NAMALWA (cell line): ENCODE results near the gene MYO10.
"Not testable (repeated sequence)": the region's sequence is repeated elsewhere in the genome, so short reads cannot be mapped to it uniquely, and the experiment has no call there.

Experiments used
- DNase-seq: peaks from one replicate; pipeline ENCODE4 v3.0.0-alpha.2; 2015; ENCODE audit warnings: low spot score

Gene MYO10

DNA sequence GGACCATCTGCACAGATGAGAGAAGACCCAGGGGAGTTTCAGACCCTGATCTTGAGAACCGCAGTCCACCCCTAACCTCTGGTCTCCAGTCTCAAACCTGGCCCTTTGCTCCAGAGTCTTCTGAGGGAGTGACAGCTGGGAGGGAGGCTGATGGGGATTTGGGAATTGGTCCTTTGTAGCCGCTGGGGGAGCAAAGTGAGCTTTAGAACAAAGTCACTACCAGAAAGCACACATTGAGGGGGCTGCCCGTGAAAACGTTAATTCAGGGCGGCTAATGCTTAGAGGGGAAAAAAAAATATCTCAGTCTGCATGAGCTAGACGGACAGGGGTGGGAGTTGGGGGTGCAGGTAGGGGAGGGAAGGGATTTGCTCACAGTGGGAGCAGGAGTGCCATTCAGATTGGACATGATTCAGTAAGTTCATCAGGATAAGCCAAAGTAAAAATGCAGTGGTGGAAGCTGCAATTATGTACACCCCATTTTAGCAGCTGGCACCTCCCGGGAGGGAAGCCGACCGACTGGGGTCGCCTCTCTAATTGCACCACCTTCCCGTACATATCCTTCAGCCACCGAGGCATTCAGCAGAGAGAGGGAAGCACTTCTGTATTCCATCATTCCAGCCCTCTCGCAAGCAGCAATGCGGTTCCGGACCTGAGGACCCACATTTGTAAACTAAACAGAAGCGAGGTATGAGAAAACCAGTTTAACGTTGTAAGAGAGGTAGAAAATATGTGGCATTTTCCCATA is 195.8 kb downstream of the MYO10 start:
- no peak for DNase-seq

DNA sequence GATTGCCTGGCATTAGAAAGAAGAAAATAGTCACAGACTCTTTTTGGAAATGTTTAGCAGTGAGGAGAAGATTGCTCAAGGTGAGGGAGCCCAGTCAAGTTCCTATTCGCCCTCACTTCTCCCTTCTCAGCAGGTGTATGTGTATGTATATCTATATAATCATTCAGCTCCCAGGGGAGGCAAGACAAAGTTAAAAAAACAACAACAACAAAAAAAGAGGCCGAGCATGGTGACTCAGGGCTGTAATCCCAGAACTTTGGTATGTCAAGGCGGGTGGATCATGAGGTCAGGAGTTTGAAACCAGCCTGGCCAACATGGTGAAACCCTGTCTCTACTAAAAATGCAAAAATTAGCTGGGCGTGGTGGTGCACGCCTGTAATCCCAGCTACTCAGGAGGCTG is 197.7 kb downstream of the MYO10 start:
- DNase-seq: not testable (repeated sequence)

DNA sequence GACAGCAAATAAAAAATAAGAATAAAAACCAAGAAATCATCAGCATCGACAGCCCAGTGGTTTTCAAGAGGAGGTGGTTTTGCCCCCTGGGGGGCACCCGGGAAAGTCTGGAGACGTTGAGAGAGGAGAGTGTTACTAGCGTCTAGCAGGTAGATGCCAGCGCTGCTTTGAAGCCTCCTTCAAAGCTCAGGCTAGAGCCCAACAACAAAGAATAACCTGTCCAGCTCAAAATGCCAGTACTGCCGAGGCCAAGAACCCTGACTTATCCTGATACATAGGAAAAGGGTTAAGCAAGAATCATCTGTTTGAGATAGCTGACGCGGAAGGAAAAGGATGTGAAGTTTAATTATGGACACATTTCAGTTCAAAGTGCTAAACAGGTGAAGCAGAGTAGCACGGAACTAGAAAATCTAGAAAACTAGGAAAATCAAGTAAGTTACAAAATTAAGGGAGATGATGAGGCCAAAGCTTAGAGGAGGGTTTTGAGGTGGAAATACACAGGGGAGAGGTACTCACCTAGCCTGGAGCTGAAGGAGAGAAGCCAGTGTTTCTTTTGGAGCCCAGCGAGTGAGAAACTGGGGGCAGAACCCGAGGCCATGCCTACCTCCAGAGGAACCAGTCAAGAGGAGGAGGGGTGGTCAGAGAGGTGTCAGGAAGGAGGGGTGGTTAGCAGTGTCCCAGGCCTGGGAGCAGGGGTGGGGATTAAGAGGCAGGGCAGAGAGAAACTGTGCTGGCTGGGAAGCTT is 198.3 kb downstream of the MYO10 start:
- DNase-seq: no peak

DNA sequence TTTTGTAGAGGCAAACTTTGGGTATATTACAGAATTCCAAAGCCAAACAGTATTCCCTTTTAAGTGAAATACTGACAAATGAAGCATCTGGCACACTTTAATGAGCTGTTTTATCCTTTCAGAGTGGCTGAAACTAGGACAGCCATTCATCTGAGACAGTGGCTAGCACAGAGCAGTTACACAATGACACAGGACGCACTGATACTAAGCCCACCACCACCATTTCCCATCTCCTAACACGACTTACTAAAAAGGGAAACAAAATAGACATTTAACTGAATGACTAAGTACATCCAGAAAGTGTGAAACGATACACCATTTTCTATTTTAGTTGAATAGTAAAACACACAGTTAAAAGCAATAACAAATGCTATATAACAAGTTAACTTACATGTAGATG is 198.9 kb downstream of the MYO10 start:
- DNase-seq: no peak

DNA sequence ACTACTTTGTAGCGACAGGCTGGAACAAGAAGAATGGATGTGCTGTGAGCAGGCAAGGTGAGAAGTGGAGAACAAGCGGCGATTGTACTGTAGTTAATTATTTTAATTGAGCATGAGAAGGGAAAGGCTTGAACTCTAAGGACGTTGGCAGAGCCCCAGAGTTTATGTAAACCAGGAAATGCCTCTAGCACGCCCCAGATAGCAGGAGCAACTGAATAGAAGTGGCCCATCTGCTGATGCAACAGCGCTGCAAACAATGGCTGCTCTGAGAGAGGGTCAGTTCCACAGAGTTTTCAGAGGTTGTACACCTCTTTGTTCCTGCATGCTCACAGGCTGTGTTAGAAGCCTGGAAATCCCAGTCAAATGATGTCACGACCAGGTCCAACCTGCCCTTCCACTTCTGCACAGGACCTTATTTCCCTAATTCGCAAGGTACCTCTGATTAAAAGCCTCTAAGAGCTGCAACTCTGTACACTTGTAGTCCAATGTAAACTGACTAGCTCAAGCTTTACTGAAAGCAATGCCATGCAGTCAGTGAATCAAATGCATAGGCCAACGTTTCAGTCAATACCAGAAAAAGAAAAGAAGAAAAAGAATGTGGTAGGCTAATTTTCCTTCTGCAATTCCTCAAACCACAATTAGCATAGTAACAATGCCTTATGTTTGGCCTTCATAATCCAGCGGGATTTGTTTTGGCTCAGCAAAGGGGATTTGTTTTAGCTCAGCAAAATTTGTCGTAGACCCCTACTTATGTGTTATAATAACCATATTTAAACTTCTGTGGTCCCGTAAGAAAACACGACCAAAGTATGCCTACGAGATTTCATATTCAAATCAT is 199.7 kb downstream of the MYO10 start:
- no peak for DNase-seq

DNA sequence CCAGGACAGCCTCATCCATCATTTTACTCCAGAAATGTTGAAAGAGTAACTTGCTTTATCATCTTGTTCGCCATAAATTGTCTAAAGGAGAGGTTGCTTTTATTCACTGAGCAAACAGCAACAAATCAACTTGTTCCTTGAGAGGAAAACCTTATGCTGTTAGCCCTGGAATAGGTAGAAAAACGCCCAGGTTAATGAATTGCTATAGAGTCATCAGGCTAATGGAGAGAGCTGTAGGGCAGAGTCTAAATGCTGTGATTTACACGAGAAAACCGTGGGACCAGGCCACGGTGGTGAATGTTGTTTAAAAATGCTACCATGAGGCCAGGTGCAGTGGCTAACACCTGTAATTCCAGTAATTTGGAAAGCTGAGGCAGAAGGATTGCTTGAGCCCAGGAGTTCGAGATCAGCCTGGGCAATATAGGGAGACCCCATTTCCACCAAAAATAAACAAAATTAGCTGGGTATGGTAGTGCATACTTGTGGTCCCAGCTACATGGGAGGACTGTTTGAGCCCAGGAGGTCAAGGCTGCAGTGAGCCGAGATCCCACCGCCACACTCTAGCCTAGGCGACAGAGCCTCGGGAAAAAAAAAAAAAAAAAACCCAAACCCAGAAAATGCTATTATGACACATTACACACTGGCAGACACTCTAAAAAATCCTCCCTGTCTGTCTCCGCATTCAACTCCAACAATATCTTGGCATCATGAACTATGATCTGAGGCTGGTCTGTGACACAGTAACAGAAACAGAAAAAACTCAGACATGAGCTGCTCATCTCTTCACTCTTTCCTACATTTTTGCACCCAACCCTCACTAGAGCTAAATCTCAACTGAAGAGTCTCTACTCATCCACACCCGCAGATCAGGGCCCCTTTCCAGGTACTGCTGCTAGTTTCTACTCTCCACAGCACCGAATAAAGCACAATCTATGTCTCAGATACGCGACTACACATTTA is 200.7 kb downstream of the MYO10 start:
- DNase-seq: no peak

DNA sequence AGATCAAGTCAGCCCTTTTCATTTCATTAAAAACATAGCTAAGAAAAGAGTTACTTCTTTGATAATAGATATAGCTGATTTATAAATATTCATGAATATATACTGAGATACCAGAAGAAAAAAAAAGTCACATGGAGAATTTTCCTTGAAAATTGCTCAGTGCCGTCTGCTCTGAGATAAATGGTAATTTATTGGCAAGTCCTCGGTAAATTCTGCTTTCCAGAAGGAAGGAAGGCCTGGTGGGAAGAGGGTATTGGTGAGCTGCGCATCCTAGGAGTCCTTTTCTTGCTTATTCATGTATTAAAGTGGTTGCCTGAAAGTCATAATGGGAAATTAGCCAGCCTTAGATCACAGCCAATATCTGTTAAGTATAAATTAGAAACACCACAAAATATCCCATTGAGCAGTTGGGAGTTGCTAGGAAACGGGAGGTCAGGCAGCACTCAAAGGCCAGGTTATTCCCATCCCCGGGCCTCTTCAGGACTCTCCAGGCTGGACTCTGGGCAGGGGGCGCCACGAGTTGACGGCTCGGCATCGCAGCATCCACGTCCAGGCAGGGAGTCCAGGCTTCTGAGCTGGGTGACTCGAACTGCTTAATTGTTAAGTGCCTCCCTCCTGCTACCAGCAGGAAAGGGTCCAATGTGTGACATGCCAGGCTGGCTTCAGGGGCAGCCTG is 202.6 kb downstream of the MYO10 start:
- DNase-seq: no peak

DNA sequence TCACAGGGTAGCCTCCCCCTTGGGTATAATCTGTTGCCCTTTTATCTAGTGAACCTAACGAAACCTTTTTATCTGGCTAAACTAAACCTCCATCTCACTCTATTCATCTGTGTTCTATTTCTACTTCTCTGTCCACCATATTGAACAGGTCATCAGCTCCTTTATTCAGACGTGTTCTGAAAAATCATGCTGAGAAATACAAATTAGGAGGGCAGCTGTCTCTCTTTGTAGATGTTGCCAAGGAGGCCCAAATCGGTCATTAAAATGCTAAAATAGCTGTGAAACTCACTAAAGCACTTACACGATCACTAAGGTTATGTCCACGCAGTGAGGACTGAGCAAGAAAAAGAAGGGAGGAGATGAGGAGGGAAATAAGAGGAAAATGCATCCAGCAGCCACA is 203.7 kb downstream of the MYO10 start:
- DNase-seq: no peak

DNA sequence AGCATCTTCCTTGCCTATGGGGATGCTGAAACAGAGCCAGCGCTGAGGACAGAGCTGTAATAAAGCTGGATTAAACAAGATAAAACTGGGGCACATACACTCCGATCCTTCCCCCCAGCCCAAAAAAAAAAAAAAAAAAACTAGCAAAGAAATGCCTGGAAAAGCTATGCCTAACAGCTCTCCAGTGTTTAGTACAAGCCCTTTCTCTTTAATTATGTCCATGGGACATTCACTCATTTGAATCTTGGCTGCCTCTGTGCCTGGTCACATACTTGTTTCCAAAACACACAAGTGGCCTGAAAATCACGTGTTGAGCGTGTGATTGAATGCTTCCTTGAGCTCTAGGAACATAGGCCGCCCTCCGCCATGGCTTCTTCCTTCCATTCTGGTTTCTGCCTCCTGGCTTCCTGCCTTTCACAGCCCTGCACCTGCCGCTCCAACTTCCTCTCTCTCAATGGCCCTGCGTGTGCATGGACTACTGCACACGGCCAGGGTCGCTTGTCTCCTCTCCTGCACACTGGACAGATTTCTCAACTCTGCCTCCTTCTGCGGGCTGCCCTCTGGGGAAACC is 208.2 kb downstream of the MYO10 start:
- peak; percentile 11 for DNase-seq

DNA sequence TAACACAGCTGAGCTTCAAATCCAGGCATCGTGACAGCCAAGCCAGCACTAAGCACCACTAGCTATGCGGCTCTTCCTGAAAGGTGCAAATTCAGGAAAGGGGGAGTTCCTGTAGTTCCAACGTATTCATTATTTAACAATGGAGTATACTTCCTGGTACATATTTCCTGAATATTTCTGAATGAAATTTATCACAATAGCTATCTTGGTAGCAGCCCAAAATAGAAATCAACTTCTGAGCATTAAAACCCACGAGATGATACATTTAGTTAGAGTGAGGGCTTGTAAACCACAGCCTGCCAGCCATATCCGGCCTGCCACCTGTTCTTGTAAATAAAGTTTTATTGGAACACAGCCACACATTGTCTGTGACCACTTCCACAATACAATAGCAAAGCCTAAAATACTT is 209.5 kb downstream of the MYO10 start:
- DNase-seq: peak; percentile 59

DNA sequence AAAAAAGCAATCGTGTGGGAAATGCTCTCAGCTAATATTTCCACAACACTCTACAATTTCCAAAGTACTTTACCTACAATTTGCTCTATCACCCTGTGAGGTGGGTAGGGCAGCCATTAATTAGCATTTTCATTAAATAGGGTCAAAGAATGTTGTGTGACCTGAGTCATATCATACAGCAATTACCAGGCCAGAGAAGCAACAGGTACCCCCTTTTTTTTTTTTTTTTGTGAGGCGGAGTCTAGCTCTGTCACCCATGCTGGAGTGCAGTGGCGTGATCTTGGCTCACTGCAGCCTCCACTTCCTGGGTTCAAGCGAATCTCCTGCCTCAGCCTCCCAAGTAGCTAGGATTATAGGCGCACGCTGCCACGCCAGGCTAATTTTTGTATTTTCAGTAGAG is 210.5 kb downstream of the MYO10 start:
- DNase-seq: no peak

DNA sequence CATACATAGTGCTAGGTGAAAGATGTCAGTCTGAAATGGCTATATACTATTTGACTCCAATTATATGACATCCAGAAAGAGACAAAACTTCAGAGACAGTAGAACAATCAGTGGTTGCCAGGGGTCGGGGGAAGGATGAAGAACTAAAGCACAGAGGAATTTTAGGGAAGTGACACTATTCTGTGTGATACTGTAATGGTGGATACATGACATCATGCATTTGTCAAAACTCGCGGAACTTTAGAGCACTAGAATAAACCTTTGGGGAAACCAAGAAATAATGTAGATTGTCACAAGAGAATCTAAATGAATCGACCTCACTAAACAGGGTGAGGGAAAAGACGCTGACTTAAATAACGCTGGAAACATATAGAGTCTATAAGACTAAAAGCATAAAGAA is 212.3 kb downstream of the MYO10 start:
- no peak for DNase-seq

DNA sequence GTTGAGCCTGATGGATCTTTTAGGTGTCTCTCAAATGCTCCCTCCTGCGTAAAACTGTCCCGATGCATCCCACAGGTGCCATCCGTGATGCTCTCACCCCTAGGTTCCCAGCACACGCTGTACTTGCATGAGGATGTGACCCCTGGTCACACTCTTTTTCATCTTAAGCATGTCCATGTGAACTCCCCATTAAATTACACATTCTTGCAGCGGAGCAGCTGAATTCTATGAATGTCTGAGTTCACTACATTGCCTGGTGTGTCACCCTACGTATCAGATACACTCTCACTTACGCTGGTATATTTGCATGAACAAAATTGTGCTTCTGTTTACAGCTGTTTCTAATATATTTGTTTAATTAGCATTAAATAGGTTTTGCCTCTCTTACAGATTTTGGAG is 214.0 kb downstream of the MYO10 start:
- no peak for DNase-seq

DNA sequence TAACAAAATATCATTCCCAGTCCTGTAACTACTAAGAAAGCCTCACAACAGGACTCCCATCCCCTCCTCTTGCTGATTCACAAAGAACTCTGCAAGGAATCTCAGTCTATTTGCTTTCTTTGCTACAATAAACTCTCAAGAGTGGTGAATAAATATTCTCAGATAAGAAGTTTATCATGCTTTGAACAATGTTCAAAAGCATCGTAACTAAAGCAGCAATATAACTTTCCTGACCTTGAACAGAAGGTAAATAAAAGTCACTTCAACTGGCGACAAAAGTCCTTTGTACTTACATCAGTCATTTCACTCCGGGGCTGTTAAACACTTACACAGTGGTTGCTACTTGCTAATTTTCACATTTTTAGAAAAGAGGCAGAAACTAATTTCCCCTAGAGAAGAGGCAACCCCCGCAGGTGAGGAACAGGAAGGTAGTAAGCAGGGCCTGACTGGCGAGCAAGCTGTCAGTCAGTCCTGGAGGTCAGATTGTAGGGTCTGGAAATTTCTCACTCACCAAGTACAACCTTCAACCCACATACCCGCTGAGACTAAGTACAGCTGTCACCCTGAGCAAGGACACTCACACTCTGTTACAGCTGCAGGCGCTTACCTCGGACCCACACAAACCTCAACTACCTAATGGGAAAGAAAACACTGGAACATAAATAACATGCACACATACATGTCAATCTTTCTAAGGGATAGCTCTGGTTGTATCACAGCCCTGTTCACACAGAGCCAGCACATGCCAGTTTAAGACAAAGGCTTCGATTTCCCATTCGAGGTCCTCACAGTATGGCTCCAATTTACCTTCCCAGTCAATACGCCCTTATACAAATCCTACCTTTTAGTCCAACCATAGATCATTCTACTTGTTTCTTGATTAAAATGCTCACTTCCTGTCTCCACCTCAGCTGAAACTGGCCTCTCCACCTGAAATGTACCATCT is 214.7 kb downstream of the MYO10 start:
- no peak for DNase-seq

DNA sequence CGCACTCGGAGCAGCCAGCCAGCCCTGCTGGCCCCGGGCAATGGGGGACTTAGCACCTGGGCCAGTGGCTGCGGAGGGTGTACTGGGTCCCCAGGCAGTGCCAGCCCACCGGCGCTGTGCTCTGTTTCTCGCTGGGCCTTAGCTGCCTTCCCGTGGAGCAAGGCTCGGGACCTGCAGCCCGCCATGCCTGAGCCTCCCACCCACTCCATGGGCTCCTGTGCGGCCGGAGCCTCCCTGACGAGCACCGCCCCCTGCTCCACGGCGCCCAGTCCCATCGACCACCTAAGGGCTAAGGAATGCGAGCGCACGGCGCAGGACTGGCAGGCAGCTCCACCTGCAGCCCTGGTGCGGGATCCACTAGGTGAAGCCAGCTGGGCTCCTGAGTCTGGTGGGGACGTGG is 218.1 kb downstream of the MYO10 start:
- DNase-seq: not testable (repeated sequence)

DNA sequence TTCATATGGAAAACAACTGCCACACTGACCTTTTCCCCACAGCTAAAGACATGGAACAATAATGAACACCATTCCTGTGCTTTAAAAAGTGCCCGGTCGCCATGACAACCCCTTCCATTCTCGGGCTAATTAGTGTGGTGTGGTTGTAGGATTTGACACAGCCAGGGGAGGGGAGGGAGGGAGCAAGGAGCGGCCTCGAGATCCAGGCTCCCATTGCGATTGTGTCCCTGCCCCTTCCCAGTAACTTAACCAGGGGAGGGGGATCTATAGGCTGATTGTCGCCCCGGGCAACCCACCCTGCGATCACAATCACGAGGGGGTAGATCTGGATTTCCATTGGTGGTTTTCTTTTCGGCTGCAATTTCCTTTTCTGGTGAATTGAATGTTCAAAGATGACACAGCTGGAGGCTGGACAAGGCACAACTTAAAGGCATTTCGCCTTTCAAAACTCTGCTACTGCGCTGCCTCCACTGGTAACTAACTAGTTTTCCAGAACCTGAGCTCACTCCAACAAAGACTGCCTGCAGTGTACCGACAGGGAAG is 222.6 kb downstream of the MYO10 start:
- DNase-seq: no peak

DNA sequence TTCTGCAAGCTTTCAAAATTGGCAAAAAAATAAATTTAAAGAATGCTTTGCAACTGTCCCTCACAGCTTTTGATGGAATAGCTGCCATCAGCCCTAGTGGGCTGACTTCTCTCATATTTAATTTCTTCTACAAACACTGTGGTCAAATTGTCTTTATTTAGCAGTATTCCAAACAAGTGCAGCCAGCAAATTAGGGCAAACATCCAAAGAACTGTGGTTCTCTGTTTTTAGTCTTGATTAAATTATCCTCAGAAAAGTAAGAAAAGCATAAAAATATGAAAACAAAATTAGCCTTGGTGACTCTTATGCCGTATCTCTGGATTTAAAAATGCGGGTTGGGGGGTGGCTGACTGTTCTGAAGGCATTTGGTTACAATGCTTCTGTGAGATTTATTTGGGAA is 223.5 kb downstream of the MYO10 start:
- no peak for DNase-seq

DNA sequence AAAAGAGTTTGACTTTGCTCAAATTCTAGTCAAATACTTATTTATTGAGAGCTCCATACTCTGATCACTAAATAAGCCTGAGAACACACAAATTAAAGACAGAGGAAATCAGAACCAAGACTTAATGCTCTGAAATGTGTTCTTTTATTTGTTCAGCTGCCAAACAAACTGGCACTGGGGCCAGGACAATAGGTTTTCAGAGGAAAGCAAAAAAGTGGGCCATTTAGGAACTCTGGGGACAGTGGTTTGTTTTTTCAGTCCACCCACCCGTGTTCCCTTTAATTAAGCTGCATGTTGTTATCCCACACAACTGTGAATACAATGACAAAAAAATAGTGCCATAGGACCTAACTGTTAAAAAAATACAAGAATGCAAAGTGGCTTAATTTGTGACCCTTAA is 223.9 kb downstream of the MYO10 start:
- DNase-seq: no peak
